MCF 10A (cell line): ENCODE measurements around the gene XYLT1. TPM values are rescaled to one million over a fixed set of nuclear protein-coding genes. Genes with fewer than 3 reads are reported as not detected.

Source experiments
- BruUV-seq: library from RNA; stranded (reverse); fragments of 400-500 nt; replicated peaks from 2 replicates; lab custom pipeline; 2021; lab: Mats Ljungman, UMichigan
- CTCF ChIA-PET: fragments of 300-600 bp; sonication (Branson Sonifier 250); formaldehyde crosslinking; extraction: SDS; loops from one replicate; lab custom pipeline; 2021; ENCODE audit warnings: antibody characterized with exemption, inconsistent platforms; lab: Yijun Ruan, JAX
- POLR2A ChIA-PET: fragments of 300-600, 350-650 bp; sonication (Branson Sonifier 250); formaldehyde crosslinking; extraction: SDS; loops from one replicate; lab custom pipeline; 2020; ENCODE audit warnings: antibody characterized with exemption, inconsistent platforms; lab: Yijun Ruan, JAX
- DNase-seq: peaks from one replicate; pipeline ENCODE4 v3.0.0-alpha.2; 2018; ENCODE audit not compliant: unreplicated experiment
- H3K27ac Mint-ChIP-seq: one replicate; pipeline ENCODE4 v1.8.0; 2022; ENCODE audit warnings: mild to moderate bottlenecking, low read depth, mixed read lengths; ENCODE audit not compliant: unreplicated experiment
- H3K27me3 Mint-ChIP-seq: one replicate; pipeline ENCODE4 v1.8.0; 2022; ENCODE audit warnings: mixed read lengths; ENCODE audit not compliant: insufficient read depth, unreplicated experiment
- H3K36me3 Mint-ChIP-seq: one replicate; pipeline ENCODE4 v1.8.0; 2022; ENCODE audit warnings: mild to moderate bottlenecking, moderate library complexity, mixed read lengths; ENCODE audit not compliant: insufficient read depth, unreplicated experiment
- H3K4me1 Mint-ChIP-seq: one replicate; pipeline ENCODE4 v1.8.0; 2022; ENCODE audit warnings: mixed read lengths; ENCODE audit not compliant: insufficient read depth, unreplicated experiment
- H3K4me3 Mint-ChIP-seq: one replicate; pipeline ENCODE4 v1.8.0; 2022; ENCODE audit warnings: mild to moderate bottlenecking, moderate library complexity, mixed read lengths; ENCODE audit not compliant: unreplicated experiment
- H3K9me3 Mint-ChIP-seq: one replicate; pipeline ENCODE4 v1.8.0; 2022; ENCODE audit warnings: mixed read lengths; ENCODE audit not compliant: unreplicated experiment
- intact Hi-C: fragments of 100-400 bp; cut with micrococcal nuclease; formaldehyde crosslinking; loops from 2 replicates; pipeline ENCODE4 v1.14.1; 2022
- total RNA-seq: library from RNA; stranded (reverse); gene quantifications from 2 replicates; pipeline ENCODE4 v1.2.3, GENCODE V29; 2022
- TF ChIP-seq, protein P1 (sequence below): fragments of 200-600 bp; IDR thresholded peaks from one replicate; pipeline ENCODE4 v1.8.0; 2022; ENCODE audit warnings: antibody characterized with exemption, mild to moderate bottlenecking; ENCODE audit not compliant: unreplicated experiment

XYLT1 gene
- total RNA-seq, 1 experiment from 2014 or later, result not detected

DNA sequence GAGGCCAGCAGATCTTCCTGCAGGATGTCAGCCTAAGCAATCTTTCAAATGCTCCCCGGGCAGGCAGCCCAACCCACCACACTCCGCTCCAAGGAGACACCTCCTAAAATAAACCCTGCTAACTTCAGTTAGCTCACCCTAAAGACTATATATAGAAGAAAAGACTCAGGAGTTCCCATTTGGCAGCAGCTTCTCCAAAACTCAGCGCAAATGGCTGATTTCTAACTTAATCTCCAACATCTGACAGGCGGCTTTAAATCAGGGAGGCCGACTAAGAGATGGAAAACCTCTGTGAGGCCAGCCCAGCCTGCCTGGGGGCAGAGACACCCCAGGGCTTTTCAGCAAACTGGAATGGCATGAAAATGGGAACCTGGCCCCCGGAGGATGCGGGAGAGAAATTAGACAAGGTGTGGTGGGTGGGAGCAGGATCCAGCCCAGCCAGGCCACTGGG, 91.6 kb downstream of the XYLT1 start:
- H3K36me3 Mint-ChIP-seq, result no peaks in the 10 kb centered on the region
- ChIA-PET POLR2A (no interaction called here), CTCF (no interaction called here)
- no peak overlapping the region for H3K4me3 Mint-ChIP-seq
- peaks cover 28% of the 10 kb centered on the region for H3K9me3 Mint-ChIP-seq
- BruUV-seq, result no TSS peak
- H3K27me3 Mint-ChIP-seq, result no peaks in the 10 kb centered on the region
- H3K4me1 Mint-ChIP-seq, result no peaks in the 10 kb centered on the region
- no peak overlapping the region for H3K27ac Mint-ChIP-seq
- intact Hi-C loops, result no loop called here
- TF ChIP-seq, protein P1, sequence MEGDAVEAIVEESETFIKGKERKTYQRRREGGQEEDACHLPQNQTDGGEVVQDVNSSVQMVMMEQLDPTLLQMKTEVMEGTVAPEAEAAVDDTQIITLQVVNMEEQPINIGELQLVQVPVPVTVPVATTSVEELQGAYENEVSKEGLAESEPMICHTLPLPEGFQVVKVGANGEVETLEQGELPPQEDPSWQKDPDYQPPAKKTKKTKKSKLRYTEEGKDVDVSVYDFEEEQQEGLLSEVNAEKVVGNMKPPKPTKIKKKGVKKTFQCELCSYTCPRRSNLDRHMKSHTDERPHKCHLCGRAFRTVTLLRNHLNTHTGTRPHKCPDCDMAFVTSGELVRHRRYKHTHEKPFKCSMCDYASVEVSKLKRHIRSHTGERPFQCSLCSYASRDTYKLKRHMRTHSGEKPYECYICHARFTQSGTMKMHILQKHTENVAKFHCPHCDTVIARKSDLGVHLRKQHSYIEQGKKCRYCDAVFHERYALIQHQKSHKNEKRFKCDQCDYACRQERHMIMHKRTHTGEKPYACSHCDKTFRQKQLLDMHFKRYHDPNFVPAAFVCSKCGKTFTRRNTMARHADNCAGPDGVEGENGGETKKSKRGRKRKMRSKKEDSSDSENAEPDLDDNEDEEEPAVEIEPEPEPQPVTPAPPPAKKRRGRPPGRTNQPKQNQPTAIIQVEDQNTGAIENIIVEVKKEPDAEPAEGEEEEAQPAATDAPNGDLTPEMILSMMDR, result no peak
- no peak for DNase-seq

DNA sequence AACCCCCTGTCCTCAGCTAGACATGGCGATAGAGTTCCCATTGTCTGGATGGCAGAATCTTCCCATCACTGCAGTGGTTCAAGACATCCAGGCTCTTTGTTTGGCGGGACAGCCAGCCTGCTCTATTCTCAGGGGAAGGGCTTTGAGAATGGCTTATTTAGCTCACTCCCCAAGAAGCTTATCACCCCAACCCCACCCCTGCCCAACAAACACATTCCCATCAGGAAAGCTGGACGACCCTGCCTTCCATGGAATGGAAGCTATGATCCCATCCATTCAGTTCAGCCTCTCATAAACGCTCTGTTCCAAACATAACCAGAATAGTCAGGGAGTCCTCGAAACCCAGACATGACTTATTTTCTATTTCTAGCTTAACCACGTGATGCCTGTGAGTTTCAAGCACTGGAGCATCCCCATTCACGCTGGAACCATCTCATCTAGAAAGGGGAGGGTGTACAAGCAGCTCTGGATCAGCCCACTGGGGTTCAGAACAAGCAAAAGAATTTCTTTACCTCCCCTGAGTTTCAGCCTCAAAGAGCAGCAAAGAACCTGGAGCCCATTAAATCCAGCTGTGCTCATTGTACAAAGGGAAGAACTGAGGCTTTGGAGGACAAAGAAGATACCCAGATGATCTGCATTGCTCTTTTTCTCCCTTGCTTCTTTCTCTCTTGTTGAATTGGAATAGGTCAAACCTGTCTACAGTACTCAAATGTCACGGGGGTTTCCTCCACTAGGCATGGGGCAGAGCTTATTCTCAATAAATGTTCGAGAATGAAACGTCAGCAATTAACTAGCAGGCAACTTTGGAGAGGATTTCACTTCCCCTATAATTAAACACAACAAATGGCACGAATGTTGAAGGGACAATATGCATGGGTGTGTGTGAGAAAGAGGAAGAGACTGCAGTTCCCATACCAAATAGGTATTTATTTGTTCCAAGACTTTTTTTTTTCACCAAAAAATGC, 93.1 kb downstream of the XYLT1 start:
- DNase-seq, result no peak
- no TSS peak for BruUV-seq
- no peak overlapping the region for H3K27ac Mint-ChIP-seq
- H3K9me3 Mint-ChIP-seq, result peaks cover 19% of the 10 kb centered on the region
- no peaks in the 10 kb centered on the region for H3K27me3 Mint-ChIP-seq
- POLR2A ChIA-PET, result no interaction called here
- CTCF ChIA-PET, result no interaction called here
- H3K36me3 Mint-ChIP-seq, result no peaks in the 10 kb centered on the region
- H3K4me1 Mint-ChIP-seq, result no peaks in the 10 kb centered on the region
- no peak overlapping the region for H3K4me3 Mint-ChIP-seq
- TF ChIP-seq, protein P1, result no peak
- intact Hi-C loops, result no loop called here

DNA sequence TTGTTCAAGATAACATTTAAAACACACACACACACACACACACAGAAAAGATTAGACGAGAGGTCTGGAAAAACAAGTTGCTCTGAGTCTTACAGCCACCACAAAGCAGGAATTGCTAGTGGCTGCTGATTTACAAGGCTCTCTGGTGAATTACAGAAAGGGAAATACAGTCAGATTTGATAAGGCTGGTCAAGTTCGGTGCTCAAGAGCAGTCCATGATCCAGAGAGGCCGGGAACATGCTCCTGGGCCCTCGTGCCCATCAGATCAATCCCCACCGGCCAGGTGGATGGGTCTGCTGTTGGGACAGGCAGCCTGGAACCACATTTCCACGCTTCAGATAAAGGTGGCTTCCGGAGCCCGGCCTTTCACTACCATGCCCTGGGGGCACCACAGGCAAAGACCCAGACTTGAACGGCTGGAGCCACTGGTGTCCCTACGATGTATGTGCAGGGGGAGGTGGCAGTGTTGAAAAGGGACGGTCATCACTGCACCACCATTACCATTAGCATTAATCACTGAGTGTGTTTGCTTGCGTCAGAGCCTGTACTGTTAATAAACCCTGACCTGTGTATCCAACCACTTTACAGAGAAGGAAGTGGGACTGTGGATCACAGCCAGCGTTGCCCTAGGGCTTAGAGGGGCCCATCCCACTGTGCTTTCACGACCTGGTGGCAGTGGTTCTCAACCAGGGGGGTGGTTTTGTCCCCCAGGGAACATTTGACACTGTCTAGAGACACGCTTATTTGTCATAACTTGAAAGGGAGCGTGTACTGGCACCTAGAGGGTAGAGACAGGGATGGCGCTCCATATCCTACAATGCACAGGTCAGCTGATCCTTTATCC, 95.1 kb downstream of the XYLT1 start:
- no peak overlapping the region for H3K4me3 Mint-ChIP-seq
- no peak for DNase-seq
- no peaks in the 10 kb centered on the region for H3K27me3 Mint-ChIP-seq
- POLR2A ChIA-PET, result no interaction called here
- no peaks in the 10 kb centered on the region for H3K36me3 Mint-ChIP-seq
- no peaks in the 10 kb centered on the region for H3K4me1 Mint-ChIP-seq
- no peak overlapping the region for H3K27ac Mint-ChIP-seq
- BruUV-seq, result no TSS peak
- CTCF ChIA-PET, result no interaction called here
- intact Hi-C loops, result no loop called here
- TF ChIP-seq, protein P1, result no peak
- peaks cover 13% of the 10 kb centered on the region for H3K9me3 Mint-ChIP-seq
